Measurements from ENCODE around the gene E2F4. TPM values are rescaled to one million over a fixed set of nuclear protein-coding genes. Genes with fewer than 3 reads are reported as not detected.

Gene E2F4
- total RNA-seq, 2 donors from 2014 or later, result 51.9 to 88.7 TPM

DNA sequence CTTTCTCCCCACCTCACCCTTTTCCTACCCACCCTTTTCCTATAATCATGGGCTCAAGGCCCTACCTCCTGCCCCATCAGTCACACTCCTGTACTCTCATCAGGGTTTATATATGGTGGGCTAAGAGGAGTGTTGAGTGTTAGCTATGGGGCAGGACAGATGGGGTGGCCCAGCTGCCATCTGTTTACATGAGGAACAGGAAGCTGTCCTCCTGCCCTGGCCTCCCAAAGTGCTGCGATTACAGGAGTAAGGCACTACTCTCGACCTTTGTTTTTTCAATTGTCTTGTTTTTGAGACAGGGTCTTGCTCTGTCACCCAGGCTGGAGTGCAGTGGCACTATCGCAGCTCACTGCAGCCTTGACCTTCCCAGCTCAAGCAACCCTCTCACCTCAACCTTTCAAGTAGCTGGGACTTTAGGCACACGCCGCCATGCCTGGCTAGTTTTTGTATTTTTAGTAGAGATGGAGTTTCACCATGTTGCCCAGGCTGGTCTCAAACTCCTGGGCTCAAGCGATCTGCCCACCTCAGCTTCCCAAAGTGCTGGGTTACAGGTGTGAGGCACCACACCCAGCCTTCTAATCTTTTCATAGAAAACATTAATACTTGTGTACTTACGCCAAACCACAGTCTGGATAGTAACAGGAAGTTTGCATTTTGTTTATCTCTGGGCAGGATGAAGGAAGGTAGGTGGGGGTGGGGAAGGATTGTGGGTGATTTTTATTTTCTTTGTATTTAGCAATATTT, 33.9 kb upstream of the E2F4 start:
- Histone ChIP-seq H3K36me3 (replicated peaks in 1 of 2; ENCODE audit: insufficient read depth in 1 of 2, low read depth in 2 of 2) (no peaks in the 10 kb centered on the region), H3K27me3 (no peaks in the 10 kb centered on the region), H3K9me3 (no peaks in the 10 kb centered on the region), H3K4me1 (peaks cover 53% of the 10 kb centered on the region), H3K27ac (peak overlapping the region in 1 of 4 donors; percentile 92), H3K4me3 (no peak overlapping the region)
- ATAC-seq (no peak), DNase-seq (no peak)
- 73 to 74% methylated on average over 7 of the region's 7 CpGs for WGBS, 2 donors
- TF ChIP-seq, protein P1, sequence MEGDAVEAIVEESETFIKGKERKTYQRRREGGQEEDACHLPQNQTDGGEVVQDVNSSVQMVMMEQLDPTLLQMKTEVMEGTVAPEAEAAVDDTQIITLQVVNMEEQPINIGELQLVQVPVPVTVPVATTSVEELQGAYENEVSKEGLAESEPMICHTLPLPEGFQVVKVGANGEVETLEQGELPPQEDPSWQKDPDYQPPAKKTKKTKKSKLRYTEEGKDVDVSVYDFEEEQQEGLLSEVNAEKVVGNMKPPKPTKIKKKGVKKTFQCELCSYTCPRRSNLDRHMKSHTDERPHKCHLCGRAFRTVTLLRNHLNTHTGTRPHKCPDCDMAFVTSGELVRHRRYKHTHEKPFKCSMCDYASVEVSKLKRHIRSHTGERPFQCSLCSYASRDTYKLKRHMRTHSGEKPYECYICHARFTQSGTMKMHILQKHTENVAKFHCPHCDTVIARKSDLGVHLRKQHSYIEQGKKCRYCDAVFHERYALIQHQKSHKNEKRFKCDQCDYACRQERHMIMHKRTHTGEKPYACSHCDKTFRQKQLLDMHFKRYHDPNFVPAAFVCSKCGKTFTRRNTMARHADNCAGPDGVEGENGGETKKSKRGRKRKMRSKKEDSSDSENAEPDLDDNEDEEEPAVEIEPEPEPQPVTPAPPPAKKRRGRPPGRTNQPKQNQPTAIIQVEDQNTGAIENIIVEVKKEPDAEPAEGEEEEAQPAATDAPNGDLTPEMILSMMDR (IDR thresholded peaks at IDR 0.05), result no peak
- TF ChIP-seq POLR2A (IDR thresholded peaks at IDR 0.05), result no peak
- intact Hi-C loops (cut with DNase I), result no loop called here

DNA sequence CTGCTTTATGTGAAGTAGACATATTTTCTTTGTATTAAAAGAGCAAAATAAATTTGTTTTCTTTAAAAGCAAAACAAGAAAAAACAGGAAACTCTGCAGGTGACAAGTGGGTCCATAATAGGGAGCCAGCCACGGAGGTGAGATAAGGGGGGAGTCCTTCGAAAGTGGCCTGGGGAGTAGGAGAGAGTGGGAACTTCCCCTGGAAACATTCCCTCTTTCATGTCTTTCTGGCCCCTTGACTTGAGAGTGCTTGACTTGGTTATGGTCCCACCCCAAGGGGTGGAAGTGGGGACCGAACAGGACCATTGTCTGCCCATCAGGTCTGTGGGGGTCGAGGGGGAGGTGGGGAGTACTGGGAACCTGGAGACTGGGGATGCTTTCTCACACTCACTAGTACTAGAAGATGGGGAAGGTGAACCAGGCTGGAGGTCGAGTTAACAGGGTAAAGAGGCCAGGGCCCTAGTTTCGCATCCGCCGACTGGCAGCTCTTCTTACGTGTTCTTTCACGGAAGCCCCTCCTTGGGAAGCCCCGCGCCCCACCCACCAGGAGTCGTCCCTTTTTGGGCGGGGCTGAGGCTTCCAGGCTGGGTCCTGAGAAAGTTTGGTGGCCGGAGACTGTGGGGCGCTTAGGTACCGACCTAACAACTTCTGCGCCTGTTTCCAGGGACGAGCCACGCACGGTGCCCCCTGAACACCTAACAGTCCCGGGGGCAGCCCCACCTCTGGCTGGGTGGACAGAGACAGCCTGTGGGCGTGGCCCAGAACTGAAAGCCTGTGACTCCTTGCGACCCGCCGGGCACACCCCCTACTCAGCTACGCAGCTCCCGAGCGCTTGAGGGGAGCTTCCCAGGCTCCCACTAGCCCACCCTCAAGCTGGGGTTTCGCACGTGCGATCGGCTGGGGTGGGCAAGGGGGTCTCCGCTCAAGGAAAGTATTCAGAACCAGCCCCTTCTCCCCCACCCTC, 33.0 kb upstream of the E2F4 start:
- Histone ChIP-seq H3K27ac (peak overlapping the region; percentile 70 to 92 (median 82)), H3K4me3 (peak overlapping the region; percentile 60 to 72), H3K27me3 (no peaks in the 10 kb centered on the region), H3K36me3 (replicated peaks in 1 of 2; ENCODE audit: insufficient read depth in 1 of 2, low read depth in 2 of 2) (no peaks in the 10 kb centered on the region), H3K4me1 (peaks cover 61% of the 10 kb centered on the region), H3K9me3 (no peaks in the 10 kb centered on the region)
- 2 to 4% methylated on average over 21 to 34 of the region's 34 CpGs for WGBS, 2 donors
- TF ChIP-seq, protein P1 (IDR thresholded peaks at IDR 0.05), result no peak
- TF ChIP-seq POLR2A (IDR thresholded peaks at IDR 0.05), result no peak
- intact Hi-C loops (cut with DNase I), result no loop called here
- DNase-seq (peak; percentile 51 to 61 (median 54)), ATAC-seq (no peak)

DNA sequence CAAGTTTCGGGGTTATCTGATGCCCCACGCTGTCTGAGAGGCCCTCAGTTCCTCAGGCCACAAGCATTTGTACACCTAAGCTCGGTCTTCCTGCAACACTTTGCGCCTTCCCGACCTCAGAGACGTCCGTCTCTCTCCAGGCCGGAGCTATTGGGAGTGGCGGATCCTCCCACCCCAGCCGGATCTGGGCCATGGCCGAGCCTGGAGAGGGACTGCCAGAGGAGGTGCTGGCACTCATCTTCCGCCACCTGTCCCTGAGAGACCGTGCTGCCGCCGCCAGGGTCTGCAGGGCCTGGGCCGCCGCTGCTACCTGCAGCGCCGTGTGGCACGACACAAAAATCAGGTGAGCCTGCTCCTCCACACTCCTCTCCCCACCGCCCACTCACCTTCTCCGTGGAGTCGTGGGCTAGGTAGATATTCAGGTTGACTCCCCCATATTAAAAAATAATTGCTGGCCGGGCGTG, 30.3 kb upstream of the E2F4 start:
- TF ChIP-seq, protein P1 (IDR thresholded peaks at IDR 0.05), result no peak
- TF ChIP-seq POLR2A (IDR thresholded peaks at IDR 0.05), result no peak
- no peaks in the 10 kb centered on the region for H3K9me3 ChIP-seq
- 64 to 84% methylated on average over 11 to 23 of the region's 25 CpGs for WGBS, 2 donors
- intact Hi-C loops (cut with DNase I), result no loop called here
- ATAC-seq (no peak), DNase-seq (peak in 2 of 4 donors; percentile 14 to 18)
- H3K4me3 ChIP-seq, result no peak overlapping the region
- no peaks in the 10 kb centered on the region for H3K36me3 ChIP-seq (replicated peaks in 1 of 2; ENCODE audit: insufficient read depth in 1 of 2, low read depth in 2 of 2)
- no peak overlapping the region for H3K27ac ChIP-seq
- H3K27me3 ChIP-seq, result no peaks in the 10 kb centered on the region
- H3K4me1 ChIP-seq, result peaks cover 63% of the 10 kb centered on the region

DNA sequence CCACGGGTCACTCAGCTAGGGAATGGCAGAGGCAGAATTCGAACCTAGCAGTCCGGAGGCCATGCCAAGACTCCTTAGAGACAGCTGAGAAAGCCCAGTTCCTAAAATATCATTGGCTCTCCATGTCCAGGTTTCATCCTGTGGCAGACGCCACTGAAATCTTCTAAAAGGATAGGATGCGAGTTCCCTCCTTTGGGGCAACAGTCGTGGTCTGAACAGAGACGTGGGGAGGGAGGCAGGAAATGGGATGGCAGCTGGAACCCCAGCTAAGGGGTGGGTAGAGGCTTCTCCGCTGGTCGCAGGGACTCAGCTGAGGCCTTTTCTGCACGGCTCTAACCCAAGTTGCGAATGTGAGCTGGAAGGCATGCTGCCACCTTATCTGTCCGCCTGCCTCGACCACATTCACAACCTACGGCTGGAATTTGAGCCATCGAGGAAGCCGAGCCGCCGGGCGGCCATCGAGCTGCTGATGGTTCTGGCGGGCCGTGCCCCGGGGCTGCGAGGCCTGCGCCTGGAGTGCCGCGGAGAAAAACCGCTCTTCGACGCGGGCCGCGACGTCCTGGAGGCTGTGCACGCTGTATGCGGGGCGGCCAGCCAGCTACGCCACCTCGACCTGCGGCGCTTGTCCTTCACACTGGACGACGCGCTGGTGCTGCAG, 29.3 kb upstream of the E2F4 start:
- H3K4me3 ChIP-seq, result no peak overlapping the region
- no peak overlapping the region for H3K27ac ChIP-seq
- no peaks in the 10 kb centered on the region for H3K36me3 ChIP-seq (replicated peaks in 1 of 2; ENCODE audit: insufficient read depth in 1 of 2, low read depth in 2 of 2)
- ATAC-seq, result no peak
- no peak for TF ChIP-seq POLR2A (IDR thresholded peaks at IDR 0.05)
- TF ChIP-seq, protein P1 (IDR thresholded peaks at IDR 0.05), result no peak
- 53 to 79% methylated on average over 11 to 39 of the region's 44 CpGs for whole genome bisulfite sequencing, 2 donors
- H3K9me3 ChIP-seq, result no peaks in the 10 kb centered on the region
- H3K27me3 ChIP-seq, result no peaks in the 10 kb centered on the region
- intact Hi-C loops (cut with DNase I), result no loop called here
- H3K4me1 ChIP-seq, result peaks cover 63% of the 10 kb centered on the region
- DNase-seq, result peak in 2 of 4 donors; percentile 13 to 15

Data from body of pancreas (tissue), 4 donors.